HG03439 (cell line): ENCODE results near the gene TDRD3.
A peak's percentile ranks its signal among the peaks of the same experiment; 100 is the strongest.
"Not testable (repeated sequence)": the region's sequence is repeated elsewhere in the genome, so short reads cannot be mapped to it uniquely, and the experiment has no call there.

Source experiments
- ATAC-seq: cut with Tn5 transposase; IDR thresholded peaks from one replicate; pipeline ENCODE4 v1.9.1; 2021; ENCODE audit warnings: mild to moderate bottlenecking, moderate library complexity; ENCODE audit not compliant: unreplicated experiment

The TDRD3 gene

DNA sequence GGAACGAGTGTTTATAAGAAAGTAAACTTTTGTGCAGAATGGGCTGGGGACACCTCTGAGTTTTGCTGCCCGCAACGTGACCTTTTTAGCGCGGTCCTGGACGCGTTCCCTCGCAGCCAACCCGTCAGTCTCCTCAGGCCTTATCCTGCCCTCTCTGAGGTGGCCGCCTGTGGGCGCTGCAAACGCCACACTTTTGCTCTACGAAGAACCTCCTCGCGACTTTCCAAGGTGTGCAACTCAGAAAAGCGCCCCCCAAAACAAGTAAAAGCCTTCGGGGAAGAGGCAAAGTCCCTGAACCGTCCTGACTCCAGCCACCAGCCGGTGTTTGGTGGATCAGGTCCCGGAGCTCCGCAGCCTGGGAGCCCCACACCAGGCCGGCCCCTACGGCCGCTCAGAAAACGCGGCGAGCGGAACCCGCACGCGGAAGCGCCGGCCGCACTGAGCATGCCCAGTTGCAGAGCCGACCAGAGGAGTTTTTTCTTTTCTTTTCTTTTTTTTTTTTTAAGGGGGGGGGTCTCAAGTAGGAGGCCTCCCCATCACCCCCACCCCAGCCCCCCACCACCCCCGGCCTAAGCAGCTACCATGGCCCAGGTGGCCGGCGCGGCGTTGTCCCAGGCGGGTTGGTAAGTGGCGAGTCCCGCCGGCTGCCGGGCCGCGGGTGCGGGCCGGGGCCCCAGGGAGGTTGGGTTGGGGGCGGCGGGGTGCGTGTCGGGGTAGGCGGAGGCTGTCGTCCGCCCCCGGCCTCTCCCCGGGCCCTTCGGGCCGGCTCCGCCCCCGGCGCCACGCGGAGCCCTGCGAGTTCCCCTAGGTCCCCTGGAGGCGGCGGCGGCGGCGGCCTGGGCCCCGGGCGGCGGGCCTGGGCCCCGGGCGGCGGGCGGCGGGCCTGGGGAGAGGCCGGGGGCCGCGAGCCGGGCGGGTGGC lies at the start of gene TDRD3:
Gene TDRD3, plus strand, starts transcription at position 438 of the 921 bp plus-strand sequence. Its CDS starts 145 bp downstream, at position 583.
- peak; percentile 71 for ATAC-seq

DNA sequence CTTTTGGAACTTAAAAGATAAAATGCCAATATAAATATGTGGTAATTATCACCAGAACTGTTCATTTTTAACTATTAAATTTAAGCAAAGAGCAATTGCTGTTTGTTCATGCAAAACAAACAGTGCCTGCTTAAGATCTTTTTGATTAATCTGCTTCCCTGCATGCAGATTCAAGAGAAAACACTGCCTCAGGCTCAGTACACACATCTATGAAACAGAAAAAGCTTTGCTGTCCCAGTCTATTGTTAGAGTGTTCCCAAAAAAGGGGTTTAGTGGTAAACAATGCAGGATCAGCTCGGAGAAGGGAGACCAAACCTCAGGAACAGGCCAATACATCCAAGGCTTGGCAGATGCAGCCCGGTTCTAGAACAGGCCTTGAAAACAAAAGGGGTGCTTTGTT lies 49.3 kb upstream of the TDRD3 start:
- no peak for ATAC-seq

GRCh38 chr13:60348097-60348496 lies 48.9 kb upstream of the TDRD3 start:
- no peak for ATAC-seq

DNA sequence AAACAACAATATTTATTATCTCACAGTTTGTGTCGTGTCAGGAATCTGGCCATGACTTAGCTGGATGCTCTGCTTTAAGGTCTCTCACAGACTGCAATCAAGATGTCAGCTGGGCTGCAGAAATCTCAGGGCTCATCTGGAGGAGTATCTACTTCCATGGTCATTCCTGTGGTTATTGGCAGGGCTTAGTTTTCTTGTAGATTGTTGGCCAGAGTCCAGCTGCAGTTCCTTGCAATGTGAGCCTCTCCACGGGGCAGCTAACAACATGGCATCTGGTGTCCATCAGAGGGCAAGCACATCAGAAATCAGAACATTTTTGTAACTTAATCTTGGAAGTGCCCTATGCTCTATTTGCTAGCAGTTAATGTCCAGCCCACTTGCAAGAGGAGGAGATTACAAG lies 45.7 kb upstream of the TDRD3 start:
- ATAC-seq = no peak

DNA sequence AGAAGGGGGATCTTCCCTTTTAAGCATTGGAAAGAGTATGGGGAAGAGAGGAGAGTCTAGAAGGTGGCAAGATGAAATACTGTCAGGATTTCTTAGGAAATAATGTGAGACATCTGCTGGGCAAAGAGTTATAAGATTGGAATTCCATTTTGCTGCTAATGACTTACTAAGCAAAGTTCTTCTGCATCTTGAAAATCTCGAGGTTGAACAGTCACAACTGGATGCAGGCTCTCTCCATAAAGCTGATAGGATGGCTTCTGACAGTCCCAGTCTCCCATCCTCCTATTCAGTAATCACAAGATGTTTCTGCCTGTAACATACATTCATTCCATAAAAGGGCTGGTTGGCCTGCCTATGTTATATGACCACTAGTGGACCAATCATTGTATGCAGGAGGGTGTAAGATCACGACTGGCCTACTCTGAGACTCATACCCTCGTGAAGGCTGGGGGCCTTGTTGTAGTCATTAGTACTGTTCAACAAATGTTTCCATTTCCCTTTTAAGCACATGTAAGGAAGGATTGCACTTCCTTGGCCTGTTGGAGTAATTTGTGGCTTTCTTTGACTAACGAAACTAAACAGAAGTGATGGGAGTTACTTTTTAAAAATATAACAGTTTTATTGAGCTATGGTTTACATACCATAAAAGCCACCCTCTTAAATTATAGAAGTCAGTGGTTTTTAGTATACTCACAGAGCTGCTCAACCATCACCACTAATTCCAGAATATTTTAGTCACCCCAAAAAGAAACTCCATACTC lies 45.0 kb upstream of the TDRD3 start:
- no peak for ATAC-seq

GRCh38 chr13:60352644-60353043 lies 44.4 kb upstream of the TDRD3 start:
- no peak for ATAC-seq

DNA sequence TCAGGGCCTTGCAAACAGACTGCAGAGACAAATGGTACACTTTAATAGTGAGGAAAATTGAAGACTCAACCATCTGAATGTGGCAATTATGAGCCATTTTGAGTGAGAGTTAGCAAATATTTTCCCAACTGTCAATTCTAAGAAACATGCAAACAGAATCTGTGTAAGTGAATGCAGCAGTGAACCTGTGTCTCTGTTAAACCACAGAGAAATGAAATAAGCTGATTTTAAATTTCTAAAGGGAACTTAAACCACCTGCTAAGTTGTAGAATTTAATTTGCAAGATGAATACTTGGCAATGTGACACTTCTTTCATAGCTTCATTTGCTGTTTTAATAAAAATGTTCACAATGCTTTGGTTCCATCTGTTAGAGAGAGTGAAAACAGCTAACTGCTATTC lies 42.0 kb upstream of the TDRD3 start:
- ATAC-seq = no peak

DNA sequence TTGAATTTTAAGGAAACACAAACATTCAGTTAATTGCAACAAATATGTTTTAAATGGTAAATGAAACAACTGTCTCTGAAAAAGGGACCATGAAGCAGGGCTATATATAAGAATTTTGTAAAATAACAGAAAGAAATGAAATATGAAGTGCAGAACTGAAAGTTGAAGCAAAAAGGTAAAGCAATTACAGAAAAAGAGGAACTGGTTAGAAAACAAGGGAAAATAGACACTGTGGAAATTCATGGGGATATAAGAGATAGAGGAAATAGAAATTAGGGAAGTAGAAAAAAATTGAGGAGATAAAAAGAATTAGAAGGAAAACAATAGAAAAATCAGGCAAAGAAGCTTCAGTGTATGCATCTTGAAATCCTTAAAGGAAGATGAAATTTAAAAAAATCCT lies 40.0 kb upstream of the TDRD3 start:
- no peak for ATAC-seq

DNA sequence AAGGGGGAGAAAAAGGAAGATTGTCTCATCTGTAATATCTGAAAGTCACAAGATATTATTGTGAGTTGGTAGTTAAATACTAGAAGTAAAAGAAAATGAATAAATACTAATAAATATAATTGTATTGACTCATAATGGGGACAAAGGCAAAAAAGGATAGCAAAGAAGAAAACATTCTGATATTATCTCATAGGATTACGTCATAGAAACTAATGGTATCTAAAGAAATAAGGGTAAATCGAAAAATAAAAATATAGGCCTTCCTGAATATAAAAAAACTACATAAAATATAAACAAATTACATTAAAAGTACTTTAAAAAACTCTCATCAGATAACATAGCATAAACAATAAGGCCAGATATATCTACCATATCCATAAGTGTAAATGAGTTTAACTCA lies 38.6 kb upstream of the TDRD3 start:
- ATAC-seq = no peak

DNA sequence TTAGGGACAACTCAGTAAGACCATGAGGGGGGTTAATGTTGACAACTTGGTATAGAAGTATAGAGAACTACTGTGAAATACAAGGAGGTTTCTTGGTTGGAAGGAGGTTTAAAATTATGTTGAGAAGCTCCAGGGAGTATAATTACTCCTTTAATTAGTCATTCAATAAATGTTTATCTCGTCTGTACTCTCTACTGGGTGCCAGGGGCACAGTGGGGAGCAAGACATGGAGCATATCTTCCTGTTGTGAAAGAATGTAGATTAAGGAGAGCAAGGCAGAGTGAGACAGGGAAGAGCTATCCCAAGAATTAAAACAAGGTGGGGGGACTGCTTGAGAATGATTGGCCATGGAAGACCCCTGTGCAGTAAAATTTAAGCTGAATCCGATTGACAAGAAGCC lies 33.7 kb upstream of the TDRD3 start:
- no peak for ATAC-seq

DNA sequence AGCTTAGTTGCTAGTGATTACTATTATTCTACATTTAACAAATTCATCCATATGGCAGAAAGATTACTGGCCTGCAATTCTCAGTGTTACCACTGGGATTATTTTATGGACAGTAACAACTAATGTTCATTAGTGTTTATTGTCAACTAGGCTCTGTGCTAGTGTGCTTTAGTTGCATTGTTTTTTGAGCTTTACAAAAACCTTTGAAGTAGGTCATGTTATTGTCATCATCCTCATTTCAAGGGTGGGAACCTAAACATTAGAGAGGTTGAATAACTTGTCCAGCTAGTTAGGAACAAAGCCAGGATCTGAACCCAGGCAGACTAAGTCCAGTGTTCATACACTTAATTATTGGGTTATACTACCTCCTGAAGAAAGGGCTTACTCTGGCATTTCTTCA lies 27.8 kb upstream of the TDRD3 start:
- peak; percentile 81 for ATAC-seq

- no peak for ATAC-seq
Measured at GRCh38 chr13:60370343-60370742, 26.7 kb upstream of the TDRD3 start.

GRCh38 chr13:60372141-60372540 lies 24.9 kb upstream of the TDRD3 start:
- no peak for ATAC-seq

GRCh38 chr13:60379282-60379681 lies 17.7 kb upstream of the TDRD3 start:
- ATAC-seq = not testable (repeated sequence)

GRCh38 chr13:60379837-60380565 lies 17.0 kb upstream of the TDRD3 start:
- no peak for ATAC-seq

DNA sequence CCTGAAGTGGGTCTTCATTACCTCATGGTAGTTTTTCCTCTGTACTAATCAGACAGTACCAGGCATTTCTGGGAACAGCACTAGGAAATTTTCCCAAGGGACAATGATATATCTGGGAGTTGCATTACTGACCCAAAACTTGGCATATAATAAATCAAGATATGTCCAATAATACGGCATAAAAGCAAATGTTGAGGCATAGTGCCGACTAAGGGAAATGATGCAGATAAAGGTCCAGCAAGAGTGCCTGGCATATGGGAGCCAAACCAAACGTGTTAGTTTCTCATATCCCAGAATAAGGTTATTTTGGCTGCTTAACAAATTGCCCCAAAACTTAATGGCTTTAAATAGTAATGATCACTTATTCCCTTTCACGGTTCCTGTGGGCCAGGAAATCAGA lies 12.1 kb upstream of the TDRD3 start:
- no peak for ATAC-seq

- no peak for ATAC-seq
Measured at GRCh38 chr13:60386250-60386649, 10.8 kb upstream of the TDRD3 start.

DNA sequence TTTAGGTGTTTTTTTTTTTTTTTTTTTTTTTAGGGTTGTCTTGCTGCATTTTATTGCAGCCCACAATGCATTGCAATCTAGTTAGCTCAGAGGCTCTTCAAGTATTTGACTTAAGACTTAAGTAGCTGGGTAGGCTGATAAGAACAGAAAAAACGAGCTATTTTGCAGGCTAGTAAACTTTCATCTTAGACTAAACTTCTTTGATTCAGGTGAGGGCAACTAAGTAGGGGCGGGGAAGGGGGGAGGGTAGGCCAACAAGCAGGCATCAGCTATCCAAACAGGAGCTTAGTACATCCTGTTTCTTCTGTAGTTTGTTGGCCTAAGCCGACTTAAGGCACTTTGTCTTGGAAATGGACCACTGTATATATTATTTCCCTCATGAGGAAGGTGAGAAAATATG lies 4.9 kb upstream of the TDRD3 start:
- no peak for ATAC-seq

DNA sequence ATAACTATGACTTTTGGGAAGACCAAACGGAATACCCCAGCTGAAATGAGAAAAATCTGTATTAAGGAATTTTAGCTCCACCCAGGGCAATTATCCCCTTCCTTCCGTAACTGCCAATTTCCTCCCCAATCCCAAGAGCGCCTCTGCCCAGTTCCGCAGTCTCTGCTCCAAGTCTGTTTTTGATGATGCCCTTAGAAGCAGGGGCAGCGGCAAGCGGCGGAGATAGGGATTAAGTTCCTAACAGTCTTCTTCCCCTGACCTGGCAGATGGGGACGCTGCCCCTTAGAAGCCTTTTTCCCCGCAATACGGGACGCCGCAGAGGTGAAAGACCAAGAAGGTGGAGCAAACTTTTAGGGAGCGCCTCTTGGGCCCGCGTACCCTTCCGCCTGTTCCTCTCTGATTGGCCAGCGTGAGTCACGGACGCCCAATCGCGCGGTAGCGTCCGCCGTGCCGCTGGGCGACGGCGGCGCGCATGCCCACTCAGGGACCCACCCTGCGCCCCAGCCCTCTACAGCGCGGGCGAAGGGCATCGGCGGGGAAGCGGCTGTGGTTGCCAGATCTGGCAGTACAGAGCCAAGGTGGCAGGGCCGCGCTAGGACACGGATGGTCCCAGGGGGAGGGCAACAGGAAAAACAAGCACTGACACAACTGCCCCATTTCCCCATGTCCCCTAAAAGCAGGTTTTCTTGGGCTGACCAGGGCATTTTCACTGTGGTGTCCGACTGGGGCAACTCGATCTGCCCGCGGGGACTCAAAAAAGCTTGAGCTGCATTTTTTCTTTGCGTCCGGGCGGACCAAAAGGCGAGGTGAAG lies 843 bp upstream of the TDRD3 start:
- ATAC-seq = peak; percentile 75

DNA sequence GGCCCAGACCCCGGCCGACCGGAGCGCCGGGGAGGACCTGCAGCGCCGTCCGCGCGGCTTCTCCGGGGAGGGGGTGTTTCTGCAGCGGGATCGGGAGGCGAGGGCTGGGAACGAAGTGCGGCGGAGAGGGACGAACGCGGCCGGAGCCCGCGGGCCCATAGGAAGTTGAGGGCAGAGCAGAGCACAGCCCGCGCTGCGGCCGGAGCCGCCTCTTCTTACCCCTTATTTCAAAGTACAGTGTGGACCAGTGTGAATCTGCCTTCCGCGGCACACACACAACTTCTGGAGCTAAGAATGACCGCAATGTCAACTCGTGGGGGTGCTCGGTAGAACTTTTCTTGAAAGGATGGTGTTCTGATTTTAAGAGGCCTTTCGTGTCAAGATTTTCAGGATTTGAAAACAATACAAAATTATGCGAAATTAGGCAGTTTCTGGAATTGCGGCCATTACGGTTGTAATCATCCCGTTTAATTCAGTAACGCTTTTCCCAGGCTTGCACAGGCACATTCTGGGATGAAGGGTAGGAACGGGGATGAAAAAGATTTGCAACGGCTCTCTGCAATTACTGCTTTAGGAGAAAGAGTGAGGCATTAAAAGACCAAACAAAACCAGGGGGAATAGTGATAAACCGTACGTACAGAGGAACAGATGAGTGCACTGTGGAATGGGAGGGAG lies 821 bp downstream of the TDRD3 start:
- peak; percentile 26 for ATAC-seq
